Measurements from ENCODE around the gene NCKAP1.
"Not testable (repeated sequence)": the region's sequence is repeated elsewhere in the genome, so short reads cannot be mapped to it uniquely, and the experiment has no call there.

The NCKAP1 gene, protein sequence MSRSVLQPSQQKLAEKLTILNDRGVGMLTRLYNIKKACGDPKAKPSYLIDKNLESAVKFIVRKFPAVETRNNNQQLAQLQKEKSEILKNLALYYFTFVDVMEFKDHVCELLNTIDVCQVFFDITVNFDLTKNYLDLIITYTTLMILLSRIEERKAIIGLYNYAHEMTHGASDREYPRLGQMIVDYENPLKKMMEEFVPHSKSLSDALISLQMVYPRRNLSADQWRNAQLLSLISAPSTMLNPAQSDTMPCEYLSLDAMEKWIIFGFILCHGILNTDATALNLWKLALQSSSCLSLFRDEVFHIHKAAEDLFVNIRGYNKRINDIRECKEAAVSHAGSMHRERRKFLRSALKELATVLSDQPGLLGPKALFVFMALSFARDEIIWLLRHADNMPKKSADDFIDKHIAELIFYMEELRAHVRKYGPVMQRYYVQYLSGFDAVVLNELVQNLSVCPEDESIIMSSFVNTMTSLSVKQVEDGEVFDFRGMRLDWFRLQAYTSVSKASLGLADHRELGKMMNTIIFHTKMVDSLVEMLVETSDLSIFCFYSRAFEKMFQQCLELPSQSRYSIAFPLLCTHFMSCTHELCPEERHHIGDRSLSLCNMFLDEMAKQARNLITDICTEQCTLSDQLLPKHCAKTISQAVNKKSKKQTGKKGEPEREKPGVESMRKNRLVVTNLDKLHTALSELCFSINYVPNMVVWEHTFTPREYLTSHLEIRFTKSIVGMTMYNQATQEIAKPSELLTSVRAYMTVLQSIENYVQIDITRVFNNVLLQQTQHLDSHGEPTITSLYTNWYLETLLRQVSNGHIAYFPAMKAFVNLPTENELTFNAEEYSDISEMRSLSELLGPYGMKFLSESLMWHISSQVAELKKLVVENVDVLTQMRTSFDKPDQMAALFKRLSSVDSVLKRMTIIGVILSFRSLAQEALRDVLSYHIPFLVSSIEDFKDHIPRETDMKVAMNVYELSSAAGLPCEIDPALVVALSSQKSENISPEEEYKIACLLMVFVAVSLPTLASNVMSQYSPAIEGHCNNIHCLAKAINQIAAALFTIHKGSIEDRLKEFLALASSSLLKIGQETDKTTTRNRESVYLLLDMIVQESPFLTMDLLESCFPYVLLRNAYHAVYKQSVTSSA

GRCh38 chr2:183038341-183039300 lies at the start of gene NCKAP1:
Gene NCKAP1, minus strand, starts transcription at chr2:183038457. Its CDS starts 358 bp downstream, at chr2:183038099.
- DNase-seq: peak; percentile 87

GRCh38 chr2:183081911-183082310 lies 43.7 kb upstream of the NCKAP1 start:
- DNase-seq: no peak

GRCh38 chr2:183079139-183079775 lies 41.0 kb upstream of the NCKAP1 start:
- no peak for DNase-seq

DNA sequence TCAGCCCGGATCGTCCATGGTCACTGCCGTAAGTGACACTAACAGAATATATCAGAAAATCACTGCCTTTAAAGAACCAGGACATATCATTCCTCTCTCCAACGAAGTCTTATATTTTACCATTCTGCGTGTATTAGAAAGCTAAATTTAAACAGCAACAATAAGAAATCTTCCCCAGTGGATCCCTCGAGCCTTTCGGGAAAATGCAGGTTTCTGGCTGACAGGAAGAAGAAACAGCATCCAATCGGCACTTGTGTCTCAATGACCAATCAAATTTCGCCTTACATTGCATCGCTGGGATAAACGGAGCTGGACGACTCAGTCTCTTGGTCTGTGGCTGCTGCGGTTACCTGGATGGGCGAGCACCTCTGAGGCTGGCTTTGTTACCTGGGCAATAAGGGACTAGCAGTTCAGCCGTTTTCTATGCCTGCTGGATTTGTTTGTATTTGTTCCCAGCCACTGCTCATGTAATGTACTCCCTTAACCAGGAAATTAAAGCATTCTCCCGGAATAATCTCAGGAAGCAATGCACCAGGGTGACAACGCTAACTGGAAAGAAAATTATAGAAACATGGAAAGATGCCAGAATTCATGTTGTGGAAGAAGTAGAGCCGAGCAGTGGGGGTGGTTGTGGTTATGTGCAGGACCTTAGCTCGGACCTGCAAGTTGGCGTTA lies 40.3 kb upstream of the NCKAP1 start, which contains the start of gene DUSP19:
DUSP19 (plus strand) TSS at position 284 of the 675 bp plus-strand sequence; CDS start at position 471, 187 bp downstream.
- DNase-seq: peak; percentile 80

- no peak for DNase-seq
Measured at GRCh38 chr2:183078163-183078463, 39.9 kb upstream of the NCKAP1 start.

- DNase-seq: no peak
Measured at GRCh38 chr2:183072177-183072576, 33.9 kb upstream of the NCKAP1 start.

DNA sequence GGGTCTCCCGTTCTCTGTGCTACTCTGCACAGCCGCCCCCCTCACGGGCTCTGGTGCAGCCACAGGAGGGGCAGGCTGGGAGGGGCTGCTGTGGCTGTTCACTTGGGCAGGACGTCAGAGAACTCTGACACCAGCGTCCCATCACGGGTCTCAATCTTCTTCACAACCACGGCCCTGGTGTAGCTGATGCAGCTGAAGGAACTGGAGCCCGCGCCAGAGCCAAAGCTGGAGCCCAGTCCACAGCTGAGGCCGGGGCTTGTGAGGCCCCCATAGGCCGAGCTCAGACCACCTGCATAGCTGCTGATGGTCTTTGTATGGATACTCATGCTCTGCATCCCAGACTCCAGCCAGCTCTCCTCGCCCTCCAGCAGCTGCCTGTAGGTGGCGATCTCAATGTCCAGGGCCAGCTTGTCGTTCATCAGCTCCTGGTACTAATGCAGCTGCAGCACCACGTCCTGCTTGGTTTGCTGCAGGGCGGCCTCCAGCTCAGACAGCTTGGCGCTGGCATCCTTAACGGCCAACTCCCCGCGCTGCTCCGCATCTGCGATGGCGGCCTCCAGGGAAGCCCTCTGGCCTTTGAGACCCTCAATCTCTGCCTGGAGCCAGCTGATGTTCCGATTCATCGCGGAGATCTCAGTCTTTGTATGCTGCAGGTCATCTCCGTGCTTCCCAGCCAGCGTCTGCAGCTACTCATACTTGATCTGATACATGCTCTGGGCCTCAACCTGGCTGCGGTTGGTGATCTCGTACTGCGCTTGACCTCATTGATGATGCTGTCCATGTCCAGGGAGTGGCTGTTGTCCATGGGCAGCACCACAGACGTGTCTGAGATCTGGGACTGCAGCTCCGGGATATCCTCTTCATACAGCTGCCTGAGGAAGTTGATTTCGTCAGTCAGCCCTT lies 32.9 kb upstream of the NCKAP1 start:
- DNase-seq: peak; percentile 9

- no peak for DNase-seq
Measured at GRCh38 chr2:183069174-183069573, 30.9 kb upstream of the NCKAP1 start.

- DNase-seq: no peak
Measured at GRCh38 chr2:183068561-183068960, 30.3 kb upstream of the NCKAP1 start.

- DNase-seq: no peak
Measured at GRCh38 chr2:183063083-183063482, 24.8 kb upstream of the NCKAP1 start.

GRCh38 chr2:183060571-183061231 lies 22.4 kb upstream of the NCKAP1 start:
- no peak for DNase-seq

- no peak for DNase-seq
Measured at GRCh38 chr2:183059561-183059960, 21.3 kb upstream of the NCKAP1 start.

GRCh38 chr2:183057333-183057985 lies 19.2 kb upstream of the NCKAP1 start:
- DNase-seq: no peak

DNA sequence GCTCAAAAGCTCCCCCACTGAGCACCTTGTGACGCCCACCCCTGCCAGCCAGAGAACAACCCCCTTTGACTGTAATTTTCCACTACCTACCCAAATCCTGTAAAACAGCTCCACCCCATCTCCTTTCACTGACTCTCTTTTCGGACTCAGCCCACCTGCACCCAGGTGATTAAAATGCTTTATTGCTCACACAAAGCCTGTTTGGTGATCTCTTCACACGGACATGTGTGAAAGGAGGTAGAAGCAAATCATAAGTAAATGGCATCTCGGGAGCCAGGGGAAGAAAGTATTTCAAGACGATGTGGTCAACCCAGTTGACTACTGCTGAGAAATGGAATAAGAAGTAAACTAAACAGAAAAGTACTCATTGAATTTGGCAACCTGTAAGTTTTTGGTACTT lies 11.2 kb upstream of the NCKAP1 start:
- no peak for DNase-seq

DNA sequence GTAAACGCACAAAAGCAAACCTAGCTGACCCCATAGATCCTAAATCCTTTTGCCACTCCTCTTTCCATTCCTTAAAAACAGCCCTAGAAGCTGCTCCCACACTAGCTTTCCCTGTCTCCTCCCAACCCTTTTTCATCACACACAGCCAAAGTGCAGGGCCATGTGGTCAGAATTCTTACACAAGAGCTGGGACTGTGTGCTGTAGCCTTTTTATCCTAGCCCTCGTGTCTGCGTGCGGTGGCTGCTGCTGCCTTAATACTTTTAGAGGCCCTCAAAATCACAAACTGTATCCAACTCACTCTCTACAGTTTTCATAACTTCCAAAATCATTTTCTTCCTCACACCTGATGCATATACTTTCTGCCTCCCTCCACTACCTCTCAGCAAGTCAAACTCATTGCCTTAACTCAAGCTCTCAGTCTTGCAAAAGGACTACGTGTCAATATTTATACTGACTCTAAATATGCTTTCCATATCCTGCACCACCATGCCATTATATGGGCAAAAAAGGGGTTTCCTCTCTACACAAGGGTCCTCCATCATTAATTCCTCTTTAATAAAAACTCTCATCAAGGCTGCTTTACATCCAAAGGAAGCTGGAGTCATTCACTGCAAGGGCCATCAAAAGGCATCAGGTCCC lies 9.3 kb upstream of the NCKAP1 start:
- DNase-seq: not testable (repeated sequence)

GRCh38 chr2:183043580-183043979 lies 5.3 kb upstream of the NCKAP1 start:
- not testable (repeated sequence) for DNase-seq

DNA sequence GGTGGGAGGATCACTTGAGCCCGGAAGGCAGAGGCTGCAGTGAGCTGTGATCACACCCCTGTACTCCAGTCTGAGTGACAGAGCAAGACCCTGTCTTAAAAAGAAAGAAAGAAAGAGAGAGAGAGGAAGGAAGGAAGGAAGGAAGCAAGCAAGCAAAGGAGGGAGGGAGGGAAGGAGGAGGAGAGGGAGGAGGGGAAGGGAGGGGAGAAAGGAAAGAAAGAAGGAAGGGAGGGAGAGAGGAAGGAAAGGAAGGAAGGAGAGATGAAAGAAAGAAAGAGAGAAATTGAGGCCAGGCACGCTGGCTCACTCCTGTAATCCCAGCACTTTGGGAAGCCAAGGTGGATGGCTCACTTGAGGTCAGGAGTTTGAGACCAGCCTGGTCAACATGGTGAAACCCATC lies 2.3 kb upstream of the NCKAP1 start:
- no peak for DNase-seq
